Transverse colon (tissue), 3 donors: ENCODE results near the gene CLCNKA.

Experiments
- POLR2A ChIP-seq: fragments of 450-650 bp; IDR thresholded peaks from one replicate; pipeline ENCODE4 v1.6.1; 2016; ENCODE audit warnings: antibody characterized with exemption, mild to moderate bottlenecking, moderate library complexity
- TF ChIP-seq, protein P1 (sequence below), 5 experiments: fragments of 200-600 bp in 3 of 5; fragments of 450-650 bp in 2 of 5; sonication (generic) in 3 of 5; IDR thresholded peaks; 1 replicate in 2 of 5; 2 replicates in 3 of 5; pipeline ENCODE4 v1.5.1; 2016 to 2017; ENCODE audit warnings: antibody characterized with exemption in 5 of 5, inconsistent platforms in 3 of 5, mild to moderate bottlenecking in 2 of 5, moderate library complexity in 1 of 5

GRCh38 chr1:16065269-16065576 lies 43.4 kb downstream of the CLCNKA start:
- TF ChIP-seq, protein P1, sequence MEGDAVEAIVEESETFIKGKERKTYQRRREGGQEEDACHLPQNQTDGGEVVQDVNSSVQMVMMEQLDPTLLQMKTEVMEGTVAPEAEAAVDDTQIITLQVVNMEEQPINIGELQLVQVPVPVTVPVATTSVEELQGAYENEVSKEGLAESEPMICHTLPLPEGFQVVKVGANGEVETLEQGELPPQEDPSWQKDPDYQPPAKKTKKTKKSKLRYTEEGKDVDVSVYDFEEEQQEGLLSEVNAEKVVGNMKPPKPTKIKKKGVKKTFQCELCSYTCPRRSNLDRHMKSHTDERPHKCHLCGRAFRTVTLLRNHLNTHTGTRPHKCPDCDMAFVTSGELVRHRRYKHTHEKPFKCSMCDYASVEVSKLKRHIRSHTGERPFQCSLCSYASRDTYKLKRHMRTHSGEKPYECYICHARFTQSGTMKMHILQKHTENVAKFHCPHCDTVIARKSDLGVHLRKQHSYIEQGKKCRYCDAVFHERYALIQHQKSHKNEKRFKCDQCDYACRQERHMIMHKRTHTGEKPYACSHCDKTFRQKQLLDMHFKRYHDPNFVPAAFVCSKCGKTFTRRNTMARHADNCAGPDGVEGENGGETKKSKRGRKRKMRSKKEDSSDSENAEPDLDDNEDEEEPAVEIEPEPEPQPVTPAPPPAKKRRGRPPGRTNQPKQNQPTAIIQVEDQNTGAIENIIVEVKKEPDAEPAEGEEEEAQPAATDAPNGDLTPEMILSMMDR (IDR thresholded peaks at IDR 0.05): no peak
- TF ChIP-seq POLR2A: no peak
